Liver (tissue), 3 donors: Measurements from ENCODE around the gene ITGB3.

Experiments used
- GABPA ChIP-seq, 2 donors: IDR thresholded peaks in 1 of 2; conservative IDR thresholded peaks in 1 of 2; 2 replicates each; pipeline ENCODE4 v1.6.1; 2016; ENCODE audit warnings: antibody characterized with exemption in 2 of 2, mild to moderate bottlenecking in 1 of 2, moderate library complexity in 1 of 2
- MAX ChIP-seq: IDR thresholded peaks from 2 replicates; pipeline ENCODE4 v1.6.1; 2016; ENCODE audit warnings: antibody characterized with exemption
- TAF1 ChIP-seq: conservative IDR thresholded peaks from 2 replicates; pipeline ENCODE4 v1.6.1; 2016; ENCODE audit warnings: antibody characterized with exemption, mild to moderate bottlenecking
- TF ChIP-seq, protein P1 (sequence below): fragments of 150-350 bp; IDR thresholded peaks from 2 replicates; pipeline ENCODE4 v1.5.1; 2017; ENCODE audit warnings: improper control_type of control experiment, low read depth, low read length; ENCODE audit not compliant: missing input control
- TF ChIP-seq, protein P2 (sequence below): IDR thresholded peaks from 2 replicates; pipeline ENCODE4 v1.6.1; 2016; ENCODE audit warnings: antibody characterized with exemption, mild to moderate bottlenecking
- donor health status: healthy.
- donor health status: healthy.

- no peak for TF ChIP-seq TAF1
- TF ChIP-seq, protein P1, sequence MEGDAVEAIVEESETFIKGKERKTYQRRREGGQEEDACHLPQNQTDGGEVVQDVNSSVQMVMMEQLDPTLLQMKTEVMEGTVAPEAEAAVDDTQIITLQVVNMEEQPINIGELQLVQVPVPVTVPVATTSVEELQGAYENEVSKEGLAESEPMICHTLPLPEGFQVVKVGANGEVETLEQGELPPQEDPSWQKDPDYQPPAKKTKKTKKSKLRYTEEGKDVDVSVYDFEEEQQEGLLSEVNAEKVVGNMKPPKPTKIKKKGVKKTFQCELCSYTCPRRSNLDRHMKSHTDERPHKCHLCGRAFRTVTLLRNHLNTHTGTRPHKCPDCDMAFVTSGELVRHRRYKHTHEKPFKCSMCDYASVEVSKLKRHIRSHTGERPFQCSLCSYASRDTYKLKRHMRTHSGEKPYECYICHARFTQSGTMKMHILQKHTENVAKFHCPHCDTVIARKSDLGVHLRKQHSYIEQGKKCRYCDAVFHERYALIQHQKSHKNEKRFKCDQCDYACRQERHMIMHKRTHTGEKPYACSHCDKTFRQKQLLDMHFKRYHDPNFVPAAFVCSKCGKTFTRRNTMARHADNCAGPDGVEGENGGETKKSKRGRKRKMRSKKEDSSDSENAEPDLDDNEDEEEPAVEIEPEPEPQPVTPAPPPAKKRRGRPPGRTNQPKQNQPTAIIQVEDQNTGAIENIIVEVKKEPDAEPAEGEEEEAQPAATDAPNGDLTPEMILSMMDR: no peak
- TF ChIP-seq MAX: no peak
- TF ChIP-seq, protein P2, sequence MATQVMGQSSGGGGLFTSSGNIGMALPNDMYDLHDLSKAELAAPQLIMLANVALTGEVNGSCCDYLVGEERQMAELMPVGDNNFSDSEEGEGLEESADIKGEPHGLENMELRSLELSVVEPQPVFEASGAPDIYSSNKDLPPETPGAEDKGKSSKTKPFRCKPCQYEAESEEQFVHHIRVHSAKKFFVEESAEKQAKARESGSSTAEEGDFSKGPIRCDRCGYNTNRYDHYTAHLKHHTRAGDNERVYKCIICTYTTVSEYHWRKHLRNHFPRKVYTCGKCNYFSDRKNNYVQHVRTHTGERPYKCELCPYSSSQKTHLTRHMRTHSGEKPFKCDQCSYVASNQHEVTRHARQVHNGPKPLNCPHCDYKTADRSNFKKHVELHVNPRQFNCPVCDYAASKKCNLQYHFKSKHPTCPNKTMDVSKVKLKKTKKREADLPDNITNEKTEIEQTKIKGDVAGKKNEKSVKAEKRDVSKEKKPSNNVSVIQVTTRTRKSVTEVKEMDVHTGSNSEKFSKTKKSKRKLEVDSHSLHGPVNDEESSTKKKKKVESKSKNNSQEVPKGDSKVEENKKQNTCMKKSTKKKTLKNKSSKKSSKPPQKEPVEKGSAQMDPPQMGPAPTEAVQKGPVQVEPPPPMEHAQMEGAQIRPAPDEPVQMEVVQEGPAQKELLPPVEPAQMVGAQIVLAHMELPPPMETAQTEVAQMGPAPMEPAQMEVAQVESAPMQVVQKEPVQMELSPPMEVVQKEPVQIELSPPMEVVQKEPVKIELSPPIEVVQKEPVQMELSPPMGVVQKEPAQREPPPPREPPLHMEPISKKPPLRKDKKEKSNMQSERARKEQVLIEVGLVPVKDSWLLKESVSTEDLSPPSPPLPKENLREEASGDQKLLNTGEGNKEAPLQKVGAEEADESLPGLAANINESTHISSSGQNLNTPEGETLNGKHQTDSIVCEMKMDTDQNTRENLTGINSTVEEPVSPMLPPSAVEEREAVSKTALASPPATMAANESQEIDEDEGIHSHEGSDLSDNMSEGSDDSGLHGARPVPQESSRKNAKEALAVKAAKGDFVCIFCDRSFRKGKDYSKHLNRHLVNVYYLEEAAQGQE: no peak
- no peak for TF ChIP-seq GABPA (IDR thresholded peaks at IDR 0.05 in 1 of 2, conservative IDR thresholded peaks at IDR 0.05 in 1 of 2)
These were observed 21.8 kb upstream of the ITGB3 start for GRCh38 chr17:47231866-47232265.
